ENCODE data around the gene PLCD4.

GRCh38 chr2:218664653-218665052, 57.0 kb downstream of the PLCD4 start:
- TF ChIP-seq EZH2 (IDR thresholded peaks at IDR 0.05): no peak
- TF ChIP-seq POLR2AphosphoS5 (IDR thresholded peaks at IDR 0.05; ENCODE audit: borderline replicate concordance, low read depth, low read length): no peak

All from SK-N-MC (cell line).